GM18519 (cell line): ENCODE measurements around the gene FHDC1.
"Not testable (repeated sequence)": the region's sequence is repeated elsewhere in the genome, so short reads cannot be mapped to it uniquely, and the experiment has no call there.

Experiments
- ATAC-seq: cut with Tn5 transposase; IDR thresholded peaks from one replicate; pipeline ENCODE4 v1.9.1; 2021; ENCODE audit warnings: mild to moderate bottlenecking, moderate library complexity; ENCODE audit not compliant: unreplicated experiment, low FRiP score

Gene FHDC1, protein sequence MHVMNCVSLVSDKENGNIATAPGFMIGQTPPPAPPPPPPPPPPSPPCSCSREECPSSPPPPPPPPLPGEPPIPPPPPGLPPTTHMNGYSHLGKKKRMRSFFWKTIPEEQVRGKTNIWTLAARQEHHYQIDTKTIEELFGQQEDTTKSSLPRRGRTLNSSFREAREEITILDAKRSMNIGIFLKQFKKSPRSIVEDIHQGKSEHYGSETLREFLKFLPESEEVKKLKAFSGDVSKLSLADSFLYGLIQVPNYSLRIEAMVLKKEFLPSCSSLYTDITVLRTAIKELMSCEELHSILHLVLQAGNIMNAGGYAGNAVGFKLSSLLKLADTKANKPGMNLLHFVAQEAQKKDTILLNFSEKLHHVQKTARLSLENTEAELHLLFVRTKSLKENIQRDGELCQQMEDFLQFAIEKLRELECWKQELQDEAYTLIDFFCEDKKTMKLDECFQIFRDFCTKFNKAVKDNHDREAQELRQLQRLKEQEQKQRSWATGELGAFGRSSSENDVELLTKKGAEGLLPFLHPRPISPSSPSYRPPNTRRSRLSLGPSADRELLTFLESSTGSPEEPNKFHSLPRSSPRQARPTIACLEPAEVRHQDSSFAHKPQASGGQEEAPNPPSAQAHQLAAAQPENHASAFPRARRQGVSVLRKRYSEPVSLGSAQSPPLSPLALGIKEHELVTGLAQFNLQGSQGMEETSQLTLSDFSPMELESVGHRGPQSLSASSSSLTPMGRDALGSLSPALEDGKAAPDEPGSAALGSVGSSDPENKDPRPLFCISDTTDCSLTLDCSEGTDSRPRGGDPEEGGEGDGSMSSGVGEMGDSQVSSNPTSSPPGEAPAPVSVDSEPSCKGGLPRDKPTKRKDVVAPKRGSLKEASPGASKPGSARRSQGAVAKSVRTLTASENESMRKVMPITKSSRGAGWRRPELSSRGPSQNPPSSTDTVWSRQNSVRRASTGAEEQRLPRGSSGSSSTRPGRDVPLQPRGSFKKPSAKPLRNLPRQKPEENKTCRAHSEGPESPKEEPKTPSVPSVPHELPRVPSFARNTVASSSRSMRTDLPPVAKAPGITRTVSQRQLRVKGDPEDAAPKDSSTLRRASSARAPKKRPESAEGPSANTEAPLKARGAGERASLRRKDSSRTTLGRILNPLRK

GRCh38 chr4:152935631-152936445 lies at the start of gene FHDC1:
Gene FHDC1 (plus strand): TSS chr4:152936323. CDS start chr4:152943058, 6,735 bp downstream.
- no peak for ATAC-seq

- no peak for ATAC-seq
These were observed 48.1 kb upstream of the FHDC1 start for GRCh38 chr4:152887981-152888380.

DNA sequence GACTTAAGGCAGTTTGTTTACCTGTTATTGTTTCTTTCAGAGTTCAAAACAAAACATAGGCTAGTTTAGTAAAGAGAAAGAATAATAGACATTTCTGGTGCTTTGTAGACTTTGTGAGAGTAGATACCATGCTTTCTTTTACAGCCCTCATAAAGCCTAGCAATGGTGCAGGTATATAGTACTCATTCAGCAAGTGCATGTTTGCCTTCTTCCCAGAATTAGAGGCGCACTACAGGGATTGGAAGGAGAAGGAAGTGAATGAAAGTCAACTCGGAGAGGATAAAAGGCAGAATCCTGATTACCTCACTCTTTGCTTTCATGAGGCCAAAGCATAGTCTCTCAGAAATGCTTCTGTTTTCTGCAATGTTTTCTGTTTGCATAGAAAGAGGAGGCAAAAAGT lies 43.1 kb upstream of the FHDC1 start:
- ATAC-seq, result no peak

DNA sequence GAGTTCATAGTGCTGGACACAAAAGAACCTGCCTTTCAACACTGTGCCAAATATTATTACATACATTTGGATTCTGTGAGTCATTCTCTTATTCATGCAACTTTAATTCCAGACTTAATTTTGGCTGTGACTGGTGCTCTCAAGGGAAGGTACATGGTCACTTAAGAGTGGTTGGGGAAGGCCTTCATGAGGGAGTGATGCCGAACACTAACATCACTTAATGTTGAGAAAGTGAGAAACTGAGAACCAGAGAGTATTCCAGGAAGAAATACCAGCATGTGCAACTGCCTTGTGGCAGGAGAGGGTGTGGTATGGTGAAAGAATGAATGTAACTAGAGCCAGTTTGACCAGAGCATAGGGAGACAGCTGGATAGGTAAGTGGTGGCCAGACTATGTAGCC lies 41.5 kb upstream of the FHDC1 start:
- no peak for ATAC-seq

GRCh38 chr4:152896811-152897210 lies 39.3 kb upstream of the FHDC1 start:
- ATAC-seq, result no peak

- not testable (repeated sequence) for ATAC-seq
These were observed 38.0 kb upstream of the FHDC1 start for GRCh38 chr4:152898133-152898532.

GRCh38 chr4:152898606-152899005 lies 37.5 kb upstream of the FHDC1 start:
- no peak for ATAC-seq

- no peak for ATAC-seq
These were observed 35.7 kb upstream of the FHDC1 start for GRCh38 chr4:152900395-152900794.

- no peak for ATAC-seq
These were observed 34.9 kb upstream of the FHDC1 start for GRCh38 chr4:152901205-152901604.

DNA sequence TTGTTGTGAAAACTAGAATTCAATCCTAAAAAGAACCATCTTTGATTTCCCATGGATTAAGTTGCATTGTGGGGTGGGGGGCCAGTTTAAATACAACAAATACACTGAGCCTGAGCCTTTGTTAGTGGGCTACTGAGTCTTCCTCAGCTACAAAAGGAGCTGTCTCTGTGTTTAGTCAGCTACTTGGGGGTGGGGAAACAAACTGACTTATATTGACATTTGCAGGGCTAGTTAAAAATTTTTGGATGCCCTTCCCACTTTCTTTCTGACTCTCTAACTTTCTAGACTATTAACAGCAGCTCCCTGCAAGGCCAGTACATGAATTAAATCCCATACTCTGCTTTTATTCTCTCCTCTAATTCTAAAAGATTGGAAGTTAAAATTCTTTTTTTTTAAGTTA lies 32.5 kb upstream of the FHDC1 start:
- ATAC-seq, result no peak

DNA sequence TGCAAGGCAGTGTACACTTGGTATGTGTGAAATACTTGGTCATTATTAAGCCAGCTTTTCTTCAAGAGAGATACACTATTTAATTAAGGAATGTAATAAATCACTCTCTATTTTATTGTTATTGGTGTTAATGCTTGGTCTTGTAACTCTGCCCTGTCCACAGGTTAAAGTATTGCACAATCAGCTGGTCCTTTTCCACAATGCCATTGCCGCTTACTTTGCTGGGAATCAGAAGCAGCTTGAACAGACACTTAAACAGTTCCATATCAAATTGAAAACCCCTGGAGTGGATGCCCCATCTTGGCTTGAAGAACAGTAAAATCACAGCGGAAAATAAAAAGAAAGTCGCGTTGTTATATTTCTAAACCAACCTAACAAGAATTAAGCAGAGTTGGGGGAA lies 26.2 kb upstream of the FHDC1 start:
- no peak for ATAC-seq

DNA sequence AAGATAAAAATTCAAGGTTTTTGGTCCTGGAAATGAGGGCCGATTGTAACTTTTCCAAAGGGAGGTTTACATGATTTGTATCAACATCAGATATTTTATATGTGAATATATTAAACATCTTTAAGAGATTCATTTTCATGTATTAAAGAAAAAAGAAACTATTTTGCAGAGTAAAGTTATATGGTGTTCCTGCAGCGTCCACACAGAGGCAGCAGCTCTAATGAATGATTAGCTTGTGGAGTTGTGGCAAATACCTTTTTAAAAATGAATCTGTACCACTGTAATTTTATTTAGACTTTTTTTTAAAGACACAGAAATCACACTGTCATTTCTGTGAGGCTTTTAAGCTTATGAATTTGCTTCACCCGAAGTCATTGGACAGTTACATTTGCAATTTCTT lies 25.6 kb upstream of the FHDC1 start:
- ATAC-seq, result no peak

DNA sequence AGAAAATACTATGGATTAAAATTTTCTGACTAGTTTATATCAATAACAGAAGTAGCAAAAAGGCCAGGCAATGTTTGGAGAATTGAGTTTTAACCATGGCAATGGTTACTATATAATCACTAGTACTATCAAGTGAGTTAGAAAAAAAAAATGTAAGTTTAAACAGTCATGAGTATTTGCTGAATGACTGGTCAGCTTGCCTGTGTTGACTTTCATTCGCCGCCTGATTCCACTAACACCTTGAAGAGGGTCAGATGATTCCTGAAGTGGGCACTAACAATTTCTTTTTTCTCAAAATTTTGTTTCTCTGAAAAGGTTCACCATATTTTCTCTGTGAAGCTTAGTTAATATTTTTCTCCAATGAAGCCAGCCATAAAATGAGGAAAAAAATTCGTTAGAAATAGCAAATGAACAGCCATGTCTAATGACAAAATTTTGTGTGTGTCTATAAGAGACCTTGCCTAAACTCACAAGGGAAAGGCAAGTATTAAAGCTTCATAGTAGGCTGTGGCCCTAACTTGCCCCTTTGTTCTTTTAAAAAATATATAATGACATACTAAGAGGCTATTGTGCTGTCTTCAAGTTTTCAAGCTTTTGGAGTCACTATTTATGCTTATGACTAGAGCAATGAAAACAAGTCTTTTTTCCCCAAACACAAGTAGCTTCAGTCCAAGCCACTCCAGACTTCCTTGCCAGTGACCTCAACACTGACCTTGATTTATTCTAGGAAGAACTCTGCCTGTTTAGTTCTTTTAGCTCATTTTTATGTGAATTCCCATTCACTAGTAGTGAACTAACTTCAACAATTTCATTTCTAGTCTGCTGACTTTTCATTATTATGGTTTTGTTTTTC lies 18.4 kb upstream of the FHDC1 start:
- no peak for ATAC-seq

- no peak for ATAC-seq
These were observed 16.3 kb upstream of the FHDC1 start for GRCh38 chr4:152919826-152920225.

- ATAC-seq, result no peak
These were observed 15.4 kb upstream of the FHDC1 start for GRCh38 chr4:152920768-152921167.

DNA sequence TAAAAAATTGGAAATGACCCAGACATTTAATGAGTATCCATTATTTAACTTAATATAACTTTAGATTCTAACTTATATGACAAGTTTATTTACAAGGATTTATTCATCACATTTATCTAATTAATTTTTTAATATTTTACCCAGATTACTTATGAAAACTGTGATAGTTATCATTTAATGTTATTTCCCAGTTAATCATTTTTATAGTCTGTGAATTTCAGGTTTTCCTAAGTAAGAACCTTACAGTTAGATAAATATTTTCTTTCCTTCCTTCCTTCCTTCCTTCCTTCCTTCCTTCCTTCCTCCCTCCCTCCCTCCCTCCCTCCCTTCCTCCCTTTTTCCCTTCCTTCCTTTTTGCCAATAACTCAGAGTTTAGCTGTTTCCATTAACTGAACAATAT lies 14.8 kb upstream of the FHDC1 start:
- ATAC-seq, result no peak

DNA sequence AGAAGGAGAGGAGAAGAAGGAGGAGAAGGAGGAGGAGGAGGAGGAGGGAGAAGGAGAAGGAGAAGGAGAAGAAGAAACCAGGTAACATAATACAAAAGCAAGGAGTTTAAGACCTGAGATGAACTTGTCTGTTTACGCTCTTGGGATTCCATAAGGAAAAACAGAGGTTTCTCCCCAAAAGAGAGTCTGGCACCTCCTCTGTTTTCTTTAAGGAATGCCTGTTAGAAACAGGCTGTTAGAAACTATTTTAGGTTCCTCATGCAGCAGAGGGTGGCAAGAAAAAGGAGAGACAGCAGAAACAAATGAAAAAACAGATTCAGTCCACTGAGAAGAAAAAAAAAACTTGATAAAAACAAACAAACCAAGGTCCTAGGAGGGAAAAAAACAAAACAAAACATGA lies 10.3 kb upstream of the FHDC1 start:
- ATAC-seq, result no peak

- no peak for ATAC-seq
These were observed 9.2 kb upstream of the FHDC1 start for GRCh38 chr4:152926959-152927358.

GRCh38 chr4:152927737-152928136 lies 8.4 kb upstream of the FHDC1 start:
- ATAC-seq, result no peak
